Left colon (tissue), 2 donors: Measurements from ENCODE around the gene DLD. TPM values are rescaled to one million over a fixed set of nuclear protein-coding genes. Genes with fewer than 3 reads are reported as not detected.
"Not testable (repeated sequence)": the region's sequence is repeated elsewhere in the genome, so short reads cannot be mapped to it uniquely, and the experiment has no call there.

ENCODE experiments used
- ATAC-seq: fragments of 200-7000 bp; cut with Tn5 transposase; one replicate; pipeline ENCODE4 v1.9.1; 2020; ENCODE audit warnings: mild to moderate bottlenecking, moderate library complexity
- DNase-seq, 2 donors: peaks; one replicate each; pipeline ENCODE4 v3.0.0-alpha.2; 2020
- intact Hi-C, 2 donors: fragments of 100-400 bp; cut with DNase I in 1 of 2; cut with micrococcal nuclease in 1 of 2; formaldehyde crosslinking; loops; one replicate each; pipeline versions ENCODE4 v1.11.2 to v1.14.0; 2022; cut with DNase I, micrococcal nuclease
- long read RNA-seq: library from polyadenylated mRNA; unstranded; transcript quantifications from one replicate; pipeline ENCODE4 v2.0.0, GENCODE V29; 2021
- total RNA-seq, 2 donors: library from RNA; stranded (reverse); fragmentation: NEBNext Ultra II Directional; extraction: Animal tissue kit (Norgen Biotek cat#: 25700); gene quantifications; one replicate each; pipeline ENCODE4 v1.2.1, GENCODE V29; 2021
- donor health status: DM: no; HTN: no; CAD: no.
- donor health status: DM: yes; HTN: yes; CAD: no.

Gene DLD
- 100 to 1,000 TPM; 129 to 139 TPM for total RNA-seq
- long read RNA-seq, transcript DLD-201 (14 exons, 3,755 nt), result major isoform, 506 of 542 reads
- long read RNA-seq, partial matches to known transcripts, result 8 of 542 reads
- long read RNA-seq, other reads (novel, unspliced or antisense), result 24 of 542 reads

GRCh38 chr7:107890962-107891635, at the start of gene DLD:
TSS of gene DLD (plus strand) at chr7:107891183. CDS start at chr7:107891251, 68 bp downstream.
- peak; percentile 95 for ATAC-seq
- intact Hi-C loops, result loop anchor here in 1 of 2 donors (10.0 kb wide), 1 partner anchor 254 kb away; no protein-coding TSS in a partner anchor

GRCh38 chr7:107842213-107842612, 48.8 kb upstream of the DLD start:
- intact Hi-C loops, result no loop called here
- ATAC-seq (no peak), DNase-seq (no peak)

More at GRCh38 chr7:107890962-107891635, at the start of gene DLD:
- peak; percentile 95 to 96 for DNase-seq

- peak; percentile 82 for ATAC-seq
Measured at GRCh38 chr7:107843184-107843583, 47.8 kb upstream of the DLD start.

GRCh38 chr7:107846324-107846723, 44.7 kb upstream of the DLD start:
- DNase-seq (no peak), ATAC-seq (no peak)
- intact Hi-C loops, result no loop called here

More at GRCh38 chr7:107843184-107843583, 47.8 kb upstream of the DLD start:
- DNase-seq, result peak; percentile 62 to 65
- intact Hi-C loops, result no loop called here

- ATAC-seq (no peak), DNase-seq (no peak)
- intact Hi-C loops, result no loop called here
Measured at GRCh38 chr7:107847168-107847835, 43.7 kb upstream of the DLD start.

GRCh38 chr7:107847836-107848175, 43.2 kb upstream of the DLD start:
- DNase-seq, ATAC-seq, intact Hi-C loops: not testable (repeated sequence)

GRCh38 chr7:107848211-107848610, 42.8 kb upstream of the DLD start:
- ATAC-seq, intact Hi-C loops, DNase-seq: not testable (repeated sequence)

GRCh38 chr7:107850216-107850615, 40.8 kb upstream of the DLD start:
- ATAC-seq (peak; percentile 2), DNase-seq (no peak)
- intact Hi-C loops, result no loop called here

GRCh38 chr7:107850643-107851042, 40.3 kb upstream of the DLD start:
- peak in 1 of 2 donors; percentile 48 for DNase-seq
- intact Hi-C loops, result no loop called here
- ATAC-seq, result peak; percentile 95

GRCh38 chr7:107854454-107854853, 36.5 kb upstream of the DLD start:
- DNase-seq (no peak), ATAC-seq (no peak)
- intact Hi-C loops, result no loop called here

- ATAC-seq, result no peak
- intact Hi-C loops, result no loop called here
- DNase-seq, result no peak
Measured at GRCh38 chr7:107854989-107855388, 36.0 kb upstream of the DLD start.

GRCh38 chr7:107856806-107857540, 34.0 kb upstream of the DLD start:
- peak; percentile 62 for ATAC-seq
- peak; percentile 39 to 60 for DNase-seq
- intact Hi-C loops, result no loop called here

- DNase-seq (no peak), ATAC-seq (no peak)
- intact Hi-C loops, result no loop called here
Measured at GRCh38 chr7:107857541-107857912, 33.5 kb upstream of the DLD start.

- no peak for DNase-seq
- intact Hi-C loops, result no loop called here
- no peak for ATAC-seq
Measured at GRCh38 chr7:107858280-107858679, 32.7 kb upstream of the DLD start.

GRCh38 chr7:107860279-107860961, 30.6 kb upstream of the DLD start:
- peak; percentile 76 for ATAC-seq
- intact Hi-C loops, result no loop called here
- DNase-seq, result peak; percentile 42 to 74

- DNase-seq (no peak), ATAC-seq (peak; percentile 70)
- intact Hi-C loops, result no loop called here
Measured at GRCh38 chr7:107860981-107861652, 29.9 kb upstream of the DLD start.

- DNase-seq (no peak), ATAC-seq (no peak)
- intact Hi-C loops, result no loop called here
Measured at GRCh38 chr7:107865956-107866775, 24.8 kb upstream of the DLD start.
